Peyer's patch (tissue), 4 donors: ENCODE measurements around the gene PPP1R12B. TPM values are rescaled to one million over a fixed set of nuclear protein-coding genes. Genes with fewer than 3 reads are reported as not detected.
"Not testable (repeated sequence)": the region's sequence is repeated elsewhere in the genome, so short reads cannot be mapped to it uniquely, and the experiment has no call there.

Experiments
- DNase-seq, 3 donors: peaks; one replicate each; pipeline ENCODE4 v3.0.0-alpha.2; 2017 to 2019
- H3K27ac ChIP-seq, 4 donors: fragments of 200-600 bp; sonication (generic); one replicate each; pipeline ENCODE4 v1.5.1; 2016 to 2019
- H3K27me3 ChIP-seq, 2 donors: fragments of 200-600 bp; sonication (generic); one replicate each; pipeline ENCODE4 v1.5.1; 2019
- H3K36me3 ChIP-seq, 3 donors: fragments of 200-600 bp; sonication (generic); one replicate each; pipeline ENCODE4 v1.5.1; 2016 to 2019
- H3K4me1 ChIP-seq, 4 donors: fragments of 200-600 bp; sonication (generic); one replicate each; pipeline ENCODE4 v1.5.1; 2016 to 2019
- H3K4me3 ChIP-seq, 4 donors: fragments of 200-600 bp; sonication (generic); 1 replicate in 3 of 4; 2 replicates in 1 of 4; pipeline ENCODE4 v1.5.1; 2016 to 2019; ENCODE audit warnings: mild to moderate bottlenecking in 1 of 4
- H3K9me3 ChIP-seq, 4 donors: fragments of 200-600 bp; sonication (generic); one replicate each; pipeline ENCODE4 v1.5.1; 2016 to 2019; ENCODE audit warnings: mild to moderate bottlenecking in 1 of 4
- POLR2A ChIP-seq, 2 donors: fragments of 450-650 bp; IDR thresholded peaks; one replicate each; pipeline ENCODE4 v1.5.1; 2017; ENCODE audit warnings: antibody characterized with exemption in 2 of 2, mild to moderate bottlenecking in 2 of 2, moderate library complexity in 2 of 2
- total RNA-seq, 4 donors: library from RNA; depleted of rRNA; stranded (reverse); fragments of >200 nt; gene quantifications; one replicate each; pipeline ENCODE4 v1.1.0, GENCODE V29; 2016
- TF ChIP-seq, protein P1 (sequence below), 6 experiments: fragments of 450-650 bp in 4 of 6; fragments of 200-600 bp in 2 of 6; sonication (generic) in 1 of 6; IDR thresholded peaks; one replicate each; pipeline ENCODE4 v1.5.1; 2017 to 2019; ENCODE audit warnings: antibody characterized with exemption in 6 of 6, mild to moderate bottlenecking in 3 of 6, moderate library complexity in 1 of 6

PPP1R12B gene
- total RNA-seq, 4 donors from 2014 or later: 33.1 to 131 (median 90.8) TPM

GRCh38 chr1:202410854-202411357, 62.4 kb downstream of the PPP1R12B start:
- not testable (repeated sequence) for DNase-seq, H3K9me3 ChIP-seq, H3K36me3 ChIP-seq, H3K27ac ChIP-seq, H3K4me1 ChIP-seq, H3K27me3 ChIP-seq, H3K4me3 ChIP-seq

DNA sequence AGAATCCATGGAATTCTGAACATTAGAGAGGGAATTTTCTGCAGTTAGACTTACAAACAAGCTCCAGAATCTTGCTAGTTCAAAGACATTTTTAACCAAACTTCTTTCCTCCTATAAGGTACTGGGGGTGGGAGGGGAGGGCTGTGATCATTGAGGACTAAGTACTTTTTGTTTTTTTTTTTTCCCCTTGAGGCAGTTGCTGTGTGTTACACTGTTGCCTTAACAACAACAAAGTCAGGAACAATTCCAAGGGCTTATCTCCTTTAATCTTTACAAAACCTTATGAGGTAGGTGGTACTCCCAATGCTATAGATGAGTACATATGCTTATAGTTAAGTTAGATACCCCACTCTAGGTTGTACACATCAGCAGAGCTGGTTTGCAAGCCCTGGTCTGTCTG, 62.9 kb downstream of the PPP1R12B start:
- H3K27ac ChIP-seq: no peak overlapping the region

DNA sequence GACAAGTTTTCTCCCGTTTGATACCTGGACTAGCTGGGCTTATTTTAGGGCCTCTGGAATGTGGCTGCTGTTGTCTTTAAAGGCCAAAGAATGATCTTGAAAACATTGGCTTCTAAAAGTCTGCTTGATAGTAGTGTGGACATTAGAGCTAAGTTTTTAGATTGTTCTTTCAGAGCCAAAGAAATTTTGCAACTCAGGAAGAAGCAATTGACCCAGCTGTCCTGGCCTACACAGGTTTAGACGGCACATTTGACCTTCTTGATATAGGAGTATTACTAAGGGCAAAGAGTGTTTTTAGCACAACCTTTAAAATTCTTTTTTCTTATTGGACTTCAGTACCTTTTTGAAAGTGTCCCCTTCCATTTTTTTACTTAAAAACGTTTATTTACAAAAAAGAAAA, 63.9 kb downstream of the PPP1R12B start:
- H3K4me3 ChIP-seq, DNase-seq, H3K4me1 ChIP-seq, H3K27ac ChIP-seq, H3K9me3 ChIP-seq, H3K36me3 ChIP-seq, H3K27me3 ChIP-seq: not testable (repeated sequence)

More for the DNA sequence above, 62.9 kb downstream of the PPP1R12B start:
- no peaks in the 10 kb centered on the region for H3K9me3 ChIP-seq
- no peaks in the 10 kb centered on the region for H3K4me1 ChIP-seq
- H3K4me3 ChIP-seq: no peak overlapping the region
- TF ChIP-seq, protein P1, sequence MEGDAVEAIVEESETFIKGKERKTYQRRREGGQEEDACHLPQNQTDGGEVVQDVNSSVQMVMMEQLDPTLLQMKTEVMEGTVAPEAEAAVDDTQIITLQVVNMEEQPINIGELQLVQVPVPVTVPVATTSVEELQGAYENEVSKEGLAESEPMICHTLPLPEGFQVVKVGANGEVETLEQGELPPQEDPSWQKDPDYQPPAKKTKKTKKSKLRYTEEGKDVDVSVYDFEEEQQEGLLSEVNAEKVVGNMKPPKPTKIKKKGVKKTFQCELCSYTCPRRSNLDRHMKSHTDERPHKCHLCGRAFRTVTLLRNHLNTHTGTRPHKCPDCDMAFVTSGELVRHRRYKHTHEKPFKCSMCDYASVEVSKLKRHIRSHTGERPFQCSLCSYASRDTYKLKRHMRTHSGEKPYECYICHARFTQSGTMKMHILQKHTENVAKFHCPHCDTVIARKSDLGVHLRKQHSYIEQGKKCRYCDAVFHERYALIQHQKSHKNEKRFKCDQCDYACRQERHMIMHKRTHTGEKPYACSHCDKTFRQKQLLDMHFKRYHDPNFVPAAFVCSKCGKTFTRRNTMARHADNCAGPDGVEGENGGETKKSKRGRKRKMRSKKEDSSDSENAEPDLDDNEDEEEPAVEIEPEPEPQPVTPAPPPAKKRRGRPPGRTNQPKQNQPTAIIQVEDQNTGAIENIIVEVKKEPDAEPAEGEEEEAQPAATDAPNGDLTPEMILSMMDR (IDR thresholded peaks at IDR 0.05): no peak
- TF ChIP-seq POLR2A (IDR thresholded peaks at IDR 0.05): no peak
- DNase-seq: no peak
- no peaks in the 10 kb centered on the region for H3K36me3 ChIP-seq
- H3K27me3 ChIP-seq: no peaks in the 10 kb centered on the region

GRCh38 chr1:202416641-202417040, 68.1 kb downstream of the PPP1R12B start:
- no peak overlapping the region for H3K27ac ChIP-seq
- no peaks in the 10 kb centered on the region for H3K4me1 ChIP-seq
- H3K36me3 ChIP-seq: no peaks in the 10 kb centered on the region
- no peak overlapping the region for H3K4me3 ChIP-seq
- H3K9me3 ChIP-seq: no peaks in the 10 kb centered on the region
- TF ChIP-seq POLR2A (IDR thresholded peaks at IDR 0.05): no peak
- TF ChIP-seq, protein P1 (IDR thresholded peaks at IDR 0.05): no peak
- no peak for DNase-seq
- H3K27me3 ChIP-seq: no peaks in the 10 kb centered on the region

DNA sequence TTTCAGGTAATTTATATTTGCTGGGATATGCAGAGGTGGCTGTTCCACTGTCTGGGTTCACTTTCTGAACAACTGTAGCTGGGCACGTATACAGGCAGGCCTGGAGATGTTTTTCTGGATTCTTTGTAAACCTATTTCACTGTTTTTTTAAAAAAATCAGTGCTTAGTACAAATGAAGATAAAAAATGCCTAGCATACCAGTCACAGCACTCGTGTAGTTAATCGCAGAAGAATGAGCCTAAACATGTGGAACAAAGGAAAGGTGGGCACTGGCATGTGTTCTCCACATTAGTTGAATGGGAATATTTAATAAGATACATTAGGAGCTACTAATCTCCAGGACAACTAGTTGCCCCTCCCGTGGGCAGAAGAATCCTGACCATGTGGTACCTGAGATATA, 68.6 kb downstream of the PPP1R12B start:
- not testable (repeated sequence) for H3K4me1 ChIP-seq, H3K9me3 ChIP-seq, H3K27me3 ChIP-seq, H3K4me3 ChIP-seq, H3K36me3 ChIP-seq, H3K27ac ChIP-seq, DNase-seq

DNA sequence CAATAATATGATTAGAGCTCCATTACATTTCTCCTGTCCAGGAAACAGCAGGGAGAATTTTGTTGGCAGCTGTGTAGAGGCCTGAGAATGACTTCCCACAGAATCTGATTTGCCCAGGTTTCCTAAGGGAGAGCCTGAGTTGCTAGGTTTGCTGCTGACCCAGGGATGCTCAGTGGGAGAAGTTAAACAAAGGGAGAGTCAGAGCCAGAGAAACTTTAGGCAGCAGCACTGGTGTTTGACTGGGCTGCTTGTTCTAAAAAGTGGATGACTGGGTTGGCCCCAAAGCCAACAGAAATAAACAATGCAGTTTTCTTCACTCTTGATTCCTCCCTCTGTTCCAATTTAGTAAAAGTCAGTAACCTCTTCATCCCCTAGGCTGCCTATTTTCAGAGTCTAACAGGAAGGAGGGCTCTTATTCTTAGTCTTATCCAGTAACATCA, 69.3 kb downstream of the PPP1R12B start:
- not testable (repeated sequence) for H3K9me3 ChIP-seq, H3K4me3 ChIP-seq, DNase-seq, H3K4me1 ChIP-seq, H3K27me3 ChIP-seq, H3K36me3 ChIP-seq, H3K27ac ChIP-seq

- H3K9me3 ChIP-seq, H3K27ac ChIP-seq, H3K27me3 ChIP-seq, H3K36me3 ChIP-seq, H3K4me3 ChIP-seq, DNase-seq, H3K4me1 ChIP-seq: not testable (repeated sequence)
Observed at GRCh38 chr1:202419731-202420130, 71.2 kb downstream of the PPP1R12B start.

- H3K27me3 ChIP-seq, DNase-seq, H3K27ac ChIP-seq, H3K4me3 ChIP-seq, H3K4me1 ChIP-seq, H3K36me3 ChIP-seq, H3K9me3 ChIP-seq: not testable (repeated sequence)
Observed at GRCh38 chr1:202420422-202421094, 72.1 kb downstream of the PPP1R12B start.

DNA sequence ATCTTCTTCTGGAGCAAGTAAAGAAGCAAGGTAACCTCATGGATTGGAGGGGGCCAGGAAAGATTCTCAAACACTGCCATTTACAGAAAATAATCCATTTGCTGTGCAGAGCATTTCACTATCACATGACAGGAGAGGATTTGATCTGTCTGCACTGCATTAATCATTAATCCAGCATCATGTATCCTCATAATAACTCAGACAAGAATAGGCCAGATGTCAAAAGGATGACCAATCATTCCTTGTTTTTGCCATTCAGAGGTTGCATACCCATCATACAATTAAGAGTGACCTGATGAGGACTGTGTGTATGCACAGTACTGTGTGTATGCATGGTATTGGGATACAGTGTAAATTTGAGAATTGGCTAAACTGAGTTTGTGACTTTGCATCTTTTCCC, 74.2 kb downstream of the PPP1R12B start:
- H3K27me3 ChIP-seq, H3K9me3 ChIP-seq, H3K36me3 ChIP-seq: not testable (repeated sequence)

GRCh38 chr1:202424260-202424659, 75.8 kb downstream of the PPP1R12B start:
- H3K4me1 ChIP-seq, H3K27ac ChIP-seq, H3K36me3 ChIP-seq, H3K4me3 ChIP-seq, DNase-seq, H3K9me3 ChIP-seq, H3K27me3 ChIP-seq: not testable (repeated sequence)

More for the DNA sequence above, 74.2 kb downstream of the PPP1R12B start:
- not testable (repeated sequence) for DNase-seq, H3K27ac ChIP-seq, H3K4me1 ChIP-seq, H3K4me3 ChIP-seq

DNA sequence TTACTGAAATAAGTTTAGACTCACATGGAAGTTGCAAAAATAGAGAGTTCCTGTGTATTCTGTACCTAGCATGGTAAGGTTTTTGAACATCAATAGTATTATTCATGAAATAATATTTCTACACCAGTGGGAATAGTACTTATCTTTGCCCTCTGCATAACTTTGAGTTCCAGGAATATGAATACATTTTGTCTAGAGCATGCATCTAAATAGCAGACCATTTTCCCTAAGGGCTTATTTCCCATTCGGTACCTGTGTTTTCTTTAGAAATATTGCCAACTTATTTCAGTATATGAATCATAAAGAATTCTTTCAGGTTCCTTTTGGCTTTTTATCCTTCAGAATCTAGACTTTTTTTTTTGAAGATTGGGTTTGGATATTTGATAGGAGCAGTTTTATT, 81.6 kb downstream of the PPP1R12B start:
- not testable (repeated sequence) for H3K4me3 ChIP-seq, H3K27ac ChIP-seq, DNase-seq, H3K9me3 ChIP-seq, H3K27me3 ChIP-seq, H3K4me1 ChIP-seq
- H3K36me3 ChIP-seq: peaks cover 0 to 46% (median 0%) of the 10 kb centered on the region in 3 donors

- not testable (repeated sequence) for H3K27me3 ChIP-seq, H3K27ac ChIP-seq, H3K4me1 ChIP-seq, DNase-seq, H3K4me3 ChIP-seq, H3K9me3 ChIP-seq
- H3K36me3 ChIP-seq: peaks cover 0 to 62% (median 0%) of the 10 kb centered on the region in 3 donors
Observed at GRCh38 chr1:202432338-202432737, 83.8 kb downstream of the PPP1R12B start.
